Epithelial cell of proximal tubule (primary cell): ENCODE results near the gene ROR1. TPM values are rescaled to one million over a fixed set of nuclear protein-coding genes. Genes with fewer than 3 reads are reported as not detected.

ENCODE experiments used
- DNase-seq: peaks from one replicate; pipeline ENCODE4 v3.0.0-alpha.2; 2011; ENCODE audit warnings: low read depth
- H3K4me3 ChIP-seq: 2 replicates; pipeline ENCODE4 v1.5.1; 2011; ENCODE audit warnings: low read depth, mild to moderate bottlenecking, low read length
- total RNA-seq: library from RNA; depleted of rRNA; stranded (reverse); fragments of >200 nt; gene quantifications from 2 replicates; pipeline ENCODE4 v1.2.3, GENCODE V29; 2015
- TF ChIP-seq, protein P1 (sequence below): conservative IDR thresholded peaks from 2 replicates; pipeline ENCODE4 v1.5.1; 2012; ENCODE audit warnings: low read depth, mild to moderate bottlenecking, low read length

ROR1 gene
- total RNA-seq, 1 donor from 2014 or later = 5.9 TPM

DNA sequence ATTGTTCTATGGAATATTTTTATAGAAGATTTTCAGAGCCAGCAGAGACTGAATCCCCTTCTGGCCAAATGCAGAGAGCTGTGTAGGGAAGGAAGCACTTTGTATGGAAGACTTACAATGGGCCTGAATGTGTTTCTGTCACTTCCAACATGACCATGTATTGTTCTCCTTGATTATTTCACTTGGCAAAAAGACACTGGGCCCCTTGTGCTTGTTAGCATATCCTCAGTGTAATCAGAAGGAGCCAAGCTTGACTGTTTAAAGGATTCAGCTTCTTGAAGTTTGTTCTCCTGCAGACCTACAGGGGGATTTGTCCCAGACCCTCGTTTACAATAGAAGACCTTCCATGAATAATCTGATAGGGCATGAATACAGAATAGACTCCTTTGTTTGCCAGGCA is 381.5 kb downstream of the ROR1 start:
- TF ChIP-seq, protein P1, sequence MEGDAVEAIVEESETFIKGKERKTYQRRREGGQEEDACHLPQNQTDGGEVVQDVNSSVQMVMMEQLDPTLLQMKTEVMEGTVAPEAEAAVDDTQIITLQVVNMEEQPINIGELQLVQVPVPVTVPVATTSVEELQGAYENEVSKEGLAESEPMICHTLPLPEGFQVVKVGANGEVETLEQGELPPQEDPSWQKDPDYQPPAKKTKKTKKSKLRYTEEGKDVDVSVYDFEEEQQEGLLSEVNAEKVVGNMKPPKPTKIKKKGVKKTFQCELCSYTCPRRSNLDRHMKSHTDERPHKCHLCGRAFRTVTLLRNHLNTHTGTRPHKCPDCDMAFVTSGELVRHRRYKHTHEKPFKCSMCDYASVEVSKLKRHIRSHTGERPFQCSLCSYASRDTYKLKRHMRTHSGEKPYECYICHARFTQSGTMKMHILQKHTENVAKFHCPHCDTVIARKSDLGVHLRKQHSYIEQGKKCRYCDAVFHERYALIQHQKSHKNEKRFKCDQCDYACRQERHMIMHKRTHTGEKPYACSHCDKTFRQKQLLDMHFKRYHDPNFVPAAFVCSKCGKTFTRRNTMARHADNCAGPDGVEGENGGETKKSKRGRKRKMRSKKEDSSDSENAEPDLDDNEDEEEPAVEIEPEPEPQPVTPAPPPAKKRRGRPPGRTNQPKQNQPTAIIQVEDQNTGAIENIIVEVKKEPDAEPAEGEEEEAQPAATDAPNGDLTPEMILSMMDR = no peak
- H3K4me3 ChIP-seq = no peak overlapping the region
- DNase-seq = no peak

DNA sequence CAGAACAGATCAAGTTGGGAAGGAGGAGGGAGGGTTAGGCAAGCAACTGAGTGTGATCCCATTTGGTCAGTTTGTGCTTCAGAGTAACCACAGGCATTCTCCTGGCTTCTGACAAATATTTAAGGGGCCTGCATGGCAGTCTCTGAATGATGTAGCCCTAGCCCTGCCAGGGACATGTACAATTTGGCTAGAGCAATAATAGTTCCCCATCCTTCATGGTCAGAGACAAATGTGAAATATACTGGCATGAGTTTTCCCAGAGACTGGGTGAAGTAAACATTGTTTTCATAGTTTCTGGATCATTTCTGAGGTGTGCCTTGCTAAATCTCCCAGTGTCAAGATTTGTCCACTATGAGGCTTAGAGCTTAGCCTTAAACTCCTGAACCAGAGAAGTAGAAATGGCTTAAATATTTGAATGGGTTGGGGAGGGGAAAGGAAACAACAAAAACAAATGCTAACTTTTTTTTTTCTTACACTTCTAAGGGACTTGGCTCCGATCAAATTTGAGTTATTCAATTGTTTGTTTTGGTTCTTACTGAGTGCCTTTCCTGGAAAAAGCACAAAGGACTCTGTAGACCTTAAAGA is 387.6 kb downstream of the ROR1 start:
- TF ChIP-seq, protein P1 = no peak
- no peak for DNase-seq
- H3K4me3 ChIP-seq = no peak overlapping the region

DNA sequence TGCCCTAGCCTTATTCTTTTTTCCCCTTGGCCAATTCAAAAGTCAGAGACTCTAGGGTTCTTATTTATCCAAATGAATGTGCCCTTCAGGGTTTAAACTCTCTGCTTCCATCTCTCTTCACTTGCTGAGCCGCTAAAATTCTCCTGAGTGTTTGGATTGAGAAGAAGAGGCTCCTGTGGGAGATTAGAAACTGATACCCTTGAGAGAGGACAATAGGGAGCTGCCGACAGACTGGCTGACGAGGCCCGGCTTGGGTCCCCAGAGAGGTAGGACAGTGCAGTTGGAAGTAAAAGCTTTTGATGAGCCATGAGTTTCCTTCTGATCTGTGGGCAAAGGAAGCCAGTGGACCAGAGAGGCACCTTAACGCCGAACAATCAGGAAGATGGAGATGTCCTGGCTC is 388.3 kb downstream of the ROR1 start:
- no peak for DNase-seq
- TF ChIP-seq, protein P1 = no peak
- no peak overlapping the region for H3K4me3 ChIP-seq

DNA sequence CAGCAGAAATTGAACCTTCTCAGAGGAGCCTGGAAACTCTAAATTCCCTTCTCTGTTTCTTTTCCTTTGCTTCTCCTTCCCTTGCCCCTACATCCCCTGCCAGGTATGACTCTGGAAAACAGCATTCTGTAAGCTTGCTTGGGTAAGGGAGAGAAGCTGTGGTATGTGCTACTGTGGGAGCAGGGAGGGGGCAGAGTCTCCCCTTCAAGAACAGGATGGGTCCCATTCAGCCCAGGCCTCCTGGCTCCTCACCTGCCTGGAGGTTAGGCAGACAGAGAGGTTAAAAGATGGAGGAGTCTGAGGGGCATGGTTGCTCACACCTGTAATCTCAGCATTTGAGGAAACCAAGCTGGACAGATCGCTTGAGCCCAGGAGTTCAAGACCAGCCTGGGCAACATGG is 389.0 kb downstream of the ROR1 start:
- TF ChIP-seq, protein P1 = no peak
- DNase-seq = no peak
- H3K4me3 ChIP-seq = no peak overlapping the region

DNA sequence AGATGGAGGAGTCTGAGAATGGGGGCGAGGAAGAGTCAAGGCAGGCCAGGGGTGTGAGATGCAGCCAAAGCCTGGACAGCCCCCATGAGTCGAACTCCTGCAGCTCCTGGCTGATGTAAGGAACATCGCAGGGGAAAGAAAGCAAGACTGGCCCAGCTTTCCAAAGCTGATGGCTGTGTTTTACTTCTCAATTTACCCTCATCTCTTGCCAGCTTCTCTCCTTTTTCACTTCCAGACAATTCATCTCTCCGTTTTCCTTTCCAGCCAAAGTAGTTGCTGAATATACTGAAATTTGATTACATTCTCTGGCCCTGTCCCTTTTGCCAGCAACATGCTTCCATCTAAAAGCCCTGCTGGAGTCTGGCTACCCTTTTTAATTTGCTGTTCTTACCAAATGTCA is 389.6 kb downstream of the ROR1 start:
- H3K4me3 ChIP-seq = no peak overlapping the region
- DNase-seq = no peak
- TF ChIP-seq, protein P1 = no peak

DNA sequence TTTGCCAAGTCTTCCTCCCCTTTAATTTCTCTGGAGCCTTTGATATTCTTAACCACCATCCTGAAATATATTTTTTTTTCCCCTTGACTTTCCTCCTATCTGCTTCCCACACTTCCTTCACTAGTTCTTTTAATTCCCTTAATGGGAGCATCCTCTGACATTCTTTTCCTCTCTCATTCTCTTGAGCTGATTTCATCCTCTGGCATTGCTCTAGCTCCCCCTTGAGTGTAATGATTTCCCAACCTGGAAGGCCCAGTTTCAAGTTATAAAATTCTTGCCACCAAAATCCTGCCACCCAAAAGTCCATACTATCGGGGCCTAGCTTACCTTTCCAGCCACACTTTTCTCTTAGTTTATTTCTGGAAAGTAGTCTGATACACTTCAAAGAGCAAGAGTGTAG is 390.2 kb downstream of the ROR1 start:
- H3K4me3 ChIP-seq = no peak overlapping the region
- no peak for DNase-seq
- TF ChIP-seq, protein P1 = peak; percentile 66

DNA sequence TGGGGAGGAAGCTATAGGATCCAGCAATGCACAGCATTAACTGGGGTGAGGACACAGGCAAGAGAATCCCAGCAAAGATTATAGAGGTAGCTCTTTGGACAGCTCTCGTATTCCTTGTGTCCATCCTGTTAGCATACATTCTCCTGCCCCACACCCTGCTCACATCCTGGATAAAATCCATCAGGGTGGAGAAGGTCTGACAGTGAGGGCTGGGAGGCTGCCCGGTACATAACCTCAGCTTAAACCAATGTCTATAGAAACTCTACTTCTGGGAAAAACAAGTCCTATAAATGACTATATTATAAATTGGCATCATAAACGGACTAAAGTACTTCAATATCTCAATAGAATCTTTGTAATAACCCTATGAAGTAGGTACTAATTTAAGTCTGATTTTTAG is 392.8 kb downstream of the ROR1 start:
- DNase-seq = no peak
- no peak overlapping the region for H3K4me3 ChIP-seq
- TF ChIP-seq, protein P1 = no peak
